ENCODE results near the gene PPP1R9B. TPM values are rescaled to one million over a fixed set of nuclear protein-coding genes. Genes with fewer than 3 reads are reported as not detected.

The PPP1R9B gene
- total RNA-seq, 1 donor from 2014 or later: 35.2 TPM

DNA sequence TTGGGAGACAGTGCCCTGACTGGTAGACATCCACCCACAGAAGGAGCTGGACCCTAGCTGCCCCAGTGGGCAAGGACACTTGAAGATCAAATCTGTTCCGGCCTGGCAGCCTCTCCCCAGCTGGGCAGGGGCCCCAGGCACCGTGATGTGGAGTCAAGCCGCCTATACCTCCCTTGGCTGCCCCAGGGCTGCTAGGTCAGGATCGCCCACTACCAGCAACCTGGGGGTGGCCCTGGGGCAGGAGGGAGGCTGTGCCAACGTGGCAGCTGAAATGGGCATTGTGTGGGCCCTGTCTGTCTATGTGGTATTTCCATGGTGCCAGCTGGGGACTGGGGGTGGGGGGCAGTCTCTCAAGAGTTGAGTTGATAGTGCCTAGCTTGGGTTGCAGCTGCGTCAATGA is 54.4 kb downstream of the PPP1R9B start:
- no peaks in the 10 kb centered on the region for H3K27me3 ChIP-seq (ENCODE audit: control insufficient read depth, insufficient read depth, low read length)
- peaks cover 2% of the 10 kb centered on the region for H3K36me3 ChIP-seq (ENCODE audit: control insufficient read depth, insufficient read depth, low read length)
- peak overlapping the region; percentile 87 for H3K4me3 ChIP-seq (ENCODE audit: low read depth, low read length)
- TF ChIP-seq, protein P1, sequence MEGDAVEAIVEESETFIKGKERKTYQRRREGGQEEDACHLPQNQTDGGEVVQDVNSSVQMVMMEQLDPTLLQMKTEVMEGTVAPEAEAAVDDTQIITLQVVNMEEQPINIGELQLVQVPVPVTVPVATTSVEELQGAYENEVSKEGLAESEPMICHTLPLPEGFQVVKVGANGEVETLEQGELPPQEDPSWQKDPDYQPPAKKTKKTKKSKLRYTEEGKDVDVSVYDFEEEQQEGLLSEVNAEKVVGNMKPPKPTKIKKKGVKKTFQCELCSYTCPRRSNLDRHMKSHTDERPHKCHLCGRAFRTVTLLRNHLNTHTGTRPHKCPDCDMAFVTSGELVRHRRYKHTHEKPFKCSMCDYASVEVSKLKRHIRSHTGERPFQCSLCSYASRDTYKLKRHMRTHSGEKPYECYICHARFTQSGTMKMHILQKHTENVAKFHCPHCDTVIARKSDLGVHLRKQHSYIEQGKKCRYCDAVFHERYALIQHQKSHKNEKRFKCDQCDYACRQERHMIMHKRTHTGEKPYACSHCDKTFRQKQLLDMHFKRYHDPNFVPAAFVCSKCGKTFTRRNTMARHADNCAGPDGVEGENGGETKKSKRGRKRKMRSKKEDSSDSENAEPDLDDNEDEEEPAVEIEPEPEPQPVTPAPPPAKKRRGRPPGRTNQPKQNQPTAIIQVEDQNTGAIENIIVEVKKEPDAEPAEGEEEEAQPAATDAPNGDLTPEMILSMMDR (IDR thresholded peaks at IDR 0.05; ENCODE audit: insufficient read depth, low read length, poor library complexity, severe bottlenecking): no peak
- DNase-seq (ENCODE audit: low read depth): no peak

DNA sequence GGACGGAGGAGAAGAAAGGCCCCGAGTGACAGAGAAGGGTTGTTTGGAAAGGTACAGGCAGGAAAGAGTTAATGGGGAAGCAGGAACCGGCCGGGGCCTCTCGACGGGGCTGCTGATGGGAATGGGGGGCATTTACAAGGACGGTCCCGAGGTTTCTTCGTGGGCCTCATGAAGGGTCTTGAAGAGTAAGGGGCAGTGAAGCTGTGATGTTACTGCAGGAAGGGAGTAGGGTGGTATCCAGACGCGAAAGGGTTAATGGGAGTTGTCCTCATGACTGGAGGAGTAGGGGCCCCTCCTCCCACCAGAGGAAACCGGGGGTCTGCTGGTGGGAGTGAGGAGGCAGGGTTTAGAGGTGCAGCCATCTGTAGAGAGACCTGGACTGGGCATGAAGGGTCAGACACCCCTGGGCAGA is 54.8 kb downstream of the PPP1R9B start:
- Histone ChIP-seq H3K4me3 (ENCODE audit: low read depth, low read length) (peak overlapping the region; percentile 87), H3K27me3 (ENCODE audit: control insufficient read depth, insufficient read depth, low read length) (no peaks in the 10 kb centered on the region), H3K36me3 (ENCODE audit: control insufficient read depth, insufficient read depth, low read length) (peaks cover 2% of the 10 kb centered on the region)
- no peak for DNase-seq (ENCODE audit: low read depth)
- TF ChIP-seq, protein P1 (IDR thresholded peaks at IDR 0.05; ENCODE audit: insufficient read depth, low read length, poor library complexity, severe bottlenecking): no peak

DNA sequence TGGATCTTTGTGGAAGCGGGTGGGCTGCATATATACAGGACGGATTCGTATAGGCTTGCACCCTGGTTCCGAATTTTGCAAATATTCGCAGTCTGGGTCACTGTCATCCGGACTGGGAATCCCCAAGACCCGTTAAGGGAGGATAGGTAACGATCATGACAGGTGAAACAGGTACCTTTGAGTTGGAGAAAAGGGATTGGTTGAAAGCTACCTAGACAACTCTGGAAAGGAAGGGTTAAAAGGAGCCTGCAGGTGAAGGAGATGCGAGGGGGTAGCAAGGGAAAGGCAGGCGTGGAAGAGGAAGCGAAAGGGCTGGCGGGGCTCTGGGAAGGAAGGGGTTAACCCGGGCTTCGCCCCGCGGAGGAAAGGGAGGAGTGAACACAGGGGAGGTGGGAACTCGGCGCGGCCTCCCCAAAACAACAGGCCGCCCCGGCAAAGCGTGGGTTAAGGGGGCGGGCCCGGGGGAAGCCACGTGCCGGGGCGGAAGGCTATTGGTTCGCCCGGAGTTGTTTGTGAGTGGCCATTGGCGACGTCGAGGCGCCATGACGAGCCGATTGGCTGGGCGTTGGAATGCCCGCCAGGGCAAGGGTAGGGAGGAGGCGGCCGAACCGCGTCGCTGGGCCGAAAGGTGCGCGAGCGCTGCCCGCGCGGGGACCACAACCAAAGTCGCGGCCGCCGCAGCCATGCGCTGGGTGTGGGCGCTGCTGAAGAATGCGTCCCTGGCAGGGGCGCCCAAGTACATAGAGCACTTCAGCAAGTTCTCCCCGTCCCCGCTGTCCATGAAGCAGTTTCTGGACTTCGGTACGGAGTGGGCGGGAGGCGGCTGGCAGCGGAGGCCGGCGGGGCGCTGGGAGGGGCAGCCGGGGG is 55.5 kb downstream of the PPP1R9B start, which contains the start of gene PDK2:
TSS of gene PDK2 (plus strand) at position 599 of the 867 bp plus-strand sequence. CDS start at position 684, 85 bp downstream.
- peaks cover 5% of the 10 kb centered on the region for H3K36me3 ChIP-seq (ENCODE audit: control insufficient read depth, insufficient read depth, low read length)
- TF ChIP-seq, protein P1 (IDR thresholded peaks at IDR 0.05; ENCODE audit: insufficient read depth, low read length, poor library complexity, severe bottlenecking): no peak
- peak; percentile 69 for DNase-seq (ENCODE audit: low read depth)
- H3K27me3 ChIP-seq (ENCODE audit: control insufficient read depth, insufficient read depth, low read length): no peaks in the 10 kb centered on the region
- peak within 1 kb of the TSS; percentile 87 for H3K4me3 ChIP-seq (ENCODE audit: low read depth, low read length)

DNA sequence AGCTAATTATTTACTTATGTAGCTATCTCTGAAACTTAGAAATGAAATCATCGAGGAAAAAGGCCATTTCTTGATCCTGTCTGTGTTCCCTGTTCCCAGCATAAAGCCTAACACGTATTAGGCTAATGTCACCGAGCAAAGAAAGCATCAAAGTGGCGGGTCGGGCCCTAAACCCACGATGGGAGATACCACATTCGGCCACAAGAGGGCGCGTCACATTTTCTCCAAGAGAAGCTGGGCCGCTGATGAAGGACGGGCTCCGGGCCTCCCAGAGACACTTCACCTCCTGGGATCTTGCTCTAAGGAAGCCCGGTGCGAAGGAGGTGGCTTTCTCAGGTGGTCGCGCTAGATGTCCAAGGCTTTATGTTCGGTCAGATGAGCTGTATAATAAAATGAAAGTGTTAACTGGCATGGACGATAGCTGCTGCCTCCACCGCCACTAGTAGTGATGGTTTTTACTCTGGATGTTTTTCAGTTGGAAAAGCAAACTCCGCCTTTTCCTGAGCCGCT is 56.2 kb downstream of the PPP1R9B start:
- Histone ChIP-seq H3K27me3 (ENCODE audit: control insufficient read depth, insufficient read depth, low read length) (no peaks in the 10 kb centered on the region), H3K4me3 (ENCODE audit: low read depth, low read length) (peak overlapping the region; percentile 87), H3K36me3 (ENCODE audit: control insufficient read depth, insufficient read depth, low read length) (peaks cover 8% of the 10 kb centered on the region)
- DNase-seq (ENCODE audit: low read depth): peak; percentile 53
- TF ChIP-seq, protein P1 (IDR thresholded peaks at IDR 0.05; ENCODE audit: insufficient read depth, low read length, poor library complexity, severe bottlenecking): peak; percentile 86

DNA sequence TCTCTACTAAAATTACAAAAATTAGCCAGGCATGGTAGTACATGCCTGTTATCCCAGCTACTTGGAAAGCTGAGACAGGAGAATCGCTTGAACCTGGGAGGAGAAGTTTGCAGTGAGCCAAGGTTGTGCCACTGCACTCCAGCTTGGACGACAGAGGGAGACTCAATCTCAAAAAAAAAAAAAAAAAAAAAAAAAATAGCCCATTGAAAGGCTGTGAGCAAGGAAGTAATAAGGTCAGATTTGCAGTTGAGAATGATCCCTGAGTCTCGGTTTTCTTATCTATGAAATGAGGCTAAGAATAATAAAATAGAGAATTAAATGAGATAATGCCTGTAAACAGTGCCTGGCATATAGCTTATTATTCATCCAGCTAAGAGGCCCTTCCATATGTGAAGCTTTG is 56.7 kb downstream of the PPP1R9B start:
- Histone ChIP-seq H3K4me3 (ENCODE audit: low read depth, low read length) (no peak overlapping the region), H3K36me3 (ENCODE audit: control insufficient read depth, insufficient read depth, low read length) (peaks cover 8% of the 10 kb centered on the region), H3K27me3 (ENCODE audit: control insufficient read depth, insufficient read depth, low read length) (no peaks in the 10 kb centered on the region)
- DNase-seq (ENCODE audit: low read depth): no peak
- TF ChIP-seq, protein P1 (IDR thresholded peaks at IDR 0.05; ENCODE audit: insufficient read depth, low read length, poor library complexity, severe bottlenecking): no peak

Measured in kidney epithelial cell (primary cell).